ENCODE measurements around the gene CAVIN2.

DNA sequence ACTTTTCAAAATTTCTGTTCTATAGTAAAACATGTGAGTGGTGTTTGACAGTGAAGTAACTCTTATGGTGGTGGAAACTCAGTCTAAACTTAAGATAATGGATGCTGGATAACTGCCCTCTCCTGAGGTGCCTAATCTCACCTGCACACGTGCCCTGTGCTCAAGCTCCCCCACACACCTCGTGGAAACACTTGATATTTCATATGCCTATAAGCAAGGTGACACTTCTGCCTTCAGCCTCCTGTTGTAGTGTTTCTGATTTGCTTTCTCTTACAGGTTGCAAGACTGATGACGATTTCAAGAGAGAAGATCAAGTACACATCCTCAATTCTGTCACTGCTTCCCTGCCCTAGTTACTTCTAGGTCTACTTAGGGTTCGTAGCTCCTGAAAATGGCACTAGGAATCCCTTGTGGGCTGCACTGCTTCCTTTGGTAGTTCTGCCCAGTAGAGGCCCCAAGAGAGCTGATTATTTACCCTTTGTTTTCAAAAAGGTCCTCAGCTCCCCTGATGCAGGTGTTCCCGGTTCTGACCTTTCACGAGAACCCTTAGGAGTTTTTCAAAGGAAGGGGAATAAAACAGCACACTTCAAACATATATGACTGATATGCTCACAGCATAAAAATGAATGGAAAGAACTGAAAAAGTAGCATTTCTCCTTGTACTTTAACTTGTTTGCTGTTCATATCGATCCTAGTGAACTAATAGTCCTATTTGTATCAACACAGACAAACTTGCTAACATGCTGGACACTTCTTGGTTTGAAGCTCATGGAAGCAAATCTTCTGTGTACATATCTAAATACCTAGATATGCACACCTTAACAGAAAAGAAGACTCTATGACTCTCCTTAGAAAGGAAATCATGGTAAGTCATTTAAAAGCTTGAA is 6.7 kb downstream of the CAVIN2 start:
- TF ChIP-seq, protein P1, sequence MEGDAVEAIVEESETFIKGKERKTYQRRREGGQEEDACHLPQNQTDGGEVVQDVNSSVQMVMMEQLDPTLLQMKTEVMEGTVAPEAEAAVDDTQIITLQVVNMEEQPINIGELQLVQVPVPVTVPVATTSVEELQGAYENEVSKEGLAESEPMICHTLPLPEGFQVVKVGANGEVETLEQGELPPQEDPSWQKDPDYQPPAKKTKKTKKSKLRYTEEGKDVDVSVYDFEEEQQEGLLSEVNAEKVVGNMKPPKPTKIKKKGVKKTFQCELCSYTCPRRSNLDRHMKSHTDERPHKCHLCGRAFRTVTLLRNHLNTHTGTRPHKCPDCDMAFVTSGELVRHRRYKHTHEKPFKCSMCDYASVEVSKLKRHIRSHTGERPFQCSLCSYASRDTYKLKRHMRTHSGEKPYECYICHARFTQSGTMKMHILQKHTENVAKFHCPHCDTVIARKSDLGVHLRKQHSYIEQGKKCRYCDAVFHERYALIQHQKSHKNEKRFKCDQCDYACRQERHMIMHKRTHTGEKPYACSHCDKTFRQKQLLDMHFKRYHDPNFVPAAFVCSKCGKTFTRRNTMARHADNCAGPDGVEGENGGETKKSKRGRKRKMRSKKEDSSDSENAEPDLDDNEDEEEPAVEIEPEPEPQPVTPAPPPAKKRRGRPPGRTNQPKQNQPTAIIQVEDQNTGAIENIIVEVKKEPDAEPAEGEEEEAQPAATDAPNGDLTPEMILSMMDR (IDR thresholded peaks at IDR 0.05), result peak in 1 of 7 experiments; percentile 23
- no peak for TF ChIP-seq POLR2A (IDR thresholded peaks at IDR 0.05)

Data from body of pancreas (tissue), 4 donors.